ENCODE results near the gene CYBA.

DNA sequence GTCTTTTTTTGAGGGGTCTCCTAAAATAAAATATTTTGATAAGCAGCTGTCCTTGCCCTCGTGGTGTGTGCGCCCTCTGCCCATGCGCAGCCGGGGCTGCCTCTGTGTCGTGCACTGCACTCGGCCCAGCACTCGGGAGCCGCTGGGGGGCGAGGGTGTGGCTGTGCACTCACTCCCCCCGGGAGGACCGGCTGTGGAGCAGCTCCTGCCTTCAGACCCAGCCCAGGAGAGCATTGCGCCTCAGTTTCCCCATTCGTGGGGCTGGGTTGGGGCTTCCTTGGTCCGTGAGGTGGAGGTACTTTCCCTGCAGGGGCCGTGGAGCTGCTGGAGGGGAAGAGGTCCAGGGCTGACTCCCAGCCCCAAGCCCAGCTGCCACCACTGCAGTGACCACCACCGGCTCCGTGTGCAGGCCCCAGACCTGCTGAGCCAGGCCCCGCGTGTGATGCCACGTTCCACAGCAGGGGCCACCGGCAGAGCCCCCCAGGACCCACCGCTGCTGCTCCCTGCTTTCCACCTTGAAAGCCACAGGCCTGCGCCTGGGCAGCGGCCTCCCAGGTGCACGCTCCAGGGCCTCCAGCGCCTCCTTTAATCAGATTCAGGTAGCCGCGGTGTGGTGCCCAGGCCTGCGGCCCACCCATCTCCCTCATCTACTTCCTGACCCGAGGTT lies 18.8 kb downstream of the CYBA start:
- TF ChIP-seq, protein P1, sequence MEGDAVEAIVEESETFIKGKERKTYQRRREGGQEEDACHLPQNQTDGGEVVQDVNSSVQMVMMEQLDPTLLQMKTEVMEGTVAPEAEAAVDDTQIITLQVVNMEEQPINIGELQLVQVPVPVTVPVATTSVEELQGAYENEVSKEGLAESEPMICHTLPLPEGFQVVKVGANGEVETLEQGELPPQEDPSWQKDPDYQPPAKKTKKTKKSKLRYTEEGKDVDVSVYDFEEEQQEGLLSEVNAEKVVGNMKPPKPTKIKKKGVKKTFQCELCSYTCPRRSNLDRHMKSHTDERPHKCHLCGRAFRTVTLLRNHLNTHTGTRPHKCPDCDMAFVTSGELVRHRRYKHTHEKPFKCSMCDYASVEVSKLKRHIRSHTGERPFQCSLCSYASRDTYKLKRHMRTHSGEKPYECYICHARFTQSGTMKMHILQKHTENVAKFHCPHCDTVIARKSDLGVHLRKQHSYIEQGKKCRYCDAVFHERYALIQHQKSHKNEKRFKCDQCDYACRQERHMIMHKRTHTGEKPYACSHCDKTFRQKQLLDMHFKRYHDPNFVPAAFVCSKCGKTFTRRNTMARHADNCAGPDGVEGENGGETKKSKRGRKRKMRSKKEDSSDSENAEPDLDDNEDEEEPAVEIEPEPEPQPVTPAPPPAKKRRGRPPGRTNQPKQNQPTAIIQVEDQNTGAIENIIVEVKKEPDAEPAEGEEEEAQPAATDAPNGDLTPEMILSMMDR (IDR thresholded peaks at IDR 0.05; ENCODE audit: low read depth, low read length), result no peak
- TF ChIP-seq EZH2phosphoT487 (IDR thresholded peaks at IDR 0.05; ENCODE audit: low read depth), result no peak

All from OCI-LY3 (cell line).